NCI-H345 treated with DMSO at 0.1 percent for 48 hours (cell line): ENCODE measurements around the gene SLC27A2.

ENCODE experiments used
- DNase-seq: peaks from one replicate; lab custom pipeline; 2025; ENCODE audit not compliant: unreplicated experiment; lab: John Stamatoyannopoulos, UW

Gene SLC27A2

DNA sequence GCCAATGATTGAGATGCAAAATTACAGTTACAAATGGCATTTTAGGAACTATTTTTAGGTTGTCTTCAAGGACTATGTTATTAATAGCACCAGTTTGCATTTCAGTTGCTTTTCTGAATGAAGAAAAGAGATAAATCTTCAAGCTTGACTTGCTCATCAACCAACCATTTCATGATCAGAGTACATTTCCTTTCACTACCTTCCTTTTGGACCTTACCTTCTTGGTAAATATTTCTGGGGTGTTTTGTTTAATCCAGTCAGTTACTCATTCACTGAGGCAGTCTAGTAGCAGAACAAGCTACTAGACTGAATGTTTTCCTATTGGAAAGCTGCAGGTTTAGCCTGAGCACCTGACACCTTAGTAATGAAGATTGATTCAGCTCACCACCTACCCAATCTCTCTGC is 8.2 kb downstream of the SLC27A2 start:
- DNase-seq, result no peak

DNA sequence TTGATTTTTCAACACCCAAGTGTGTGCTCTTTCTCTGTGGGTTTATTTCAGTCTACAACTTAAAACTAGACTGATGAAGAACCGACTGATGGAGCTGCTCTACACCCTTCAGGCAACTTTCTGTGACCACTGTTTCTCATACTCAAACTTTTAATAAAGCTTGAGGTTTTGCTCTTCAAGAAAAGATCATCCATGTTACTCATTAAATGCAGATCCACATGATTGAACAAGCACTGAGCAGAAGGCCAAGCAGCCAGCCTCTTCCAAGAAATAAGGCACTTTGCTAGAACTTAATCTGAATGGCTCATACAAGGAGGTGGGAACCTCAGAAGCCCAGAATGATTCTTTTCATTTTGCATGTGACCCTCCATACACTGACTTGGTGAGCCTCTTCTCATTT is 8.7 kb downstream of the SLC27A2 start:
- DNase-seq, result no peak

DNA sequence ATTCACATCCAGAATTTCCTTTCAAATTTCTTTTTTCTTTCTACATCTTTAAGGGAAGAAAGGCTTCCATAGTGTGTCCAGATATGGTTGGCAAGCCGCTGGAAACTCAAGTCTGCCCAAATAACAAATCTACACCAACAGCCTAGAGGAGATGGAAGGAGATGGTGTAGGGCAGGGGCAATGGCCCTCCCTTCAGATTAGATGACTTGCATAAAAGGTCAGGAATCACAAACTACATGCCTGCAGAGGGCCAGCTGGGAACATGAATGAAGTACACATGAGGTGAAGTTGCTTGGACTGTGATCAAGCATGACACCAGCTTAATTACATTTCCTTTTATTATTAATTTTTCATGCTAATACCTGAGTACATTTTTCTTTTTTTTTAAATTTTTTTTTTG is 10.2 kb downstream of the SLC27A2 start:
- no peak for DNase-seq

DNA sequence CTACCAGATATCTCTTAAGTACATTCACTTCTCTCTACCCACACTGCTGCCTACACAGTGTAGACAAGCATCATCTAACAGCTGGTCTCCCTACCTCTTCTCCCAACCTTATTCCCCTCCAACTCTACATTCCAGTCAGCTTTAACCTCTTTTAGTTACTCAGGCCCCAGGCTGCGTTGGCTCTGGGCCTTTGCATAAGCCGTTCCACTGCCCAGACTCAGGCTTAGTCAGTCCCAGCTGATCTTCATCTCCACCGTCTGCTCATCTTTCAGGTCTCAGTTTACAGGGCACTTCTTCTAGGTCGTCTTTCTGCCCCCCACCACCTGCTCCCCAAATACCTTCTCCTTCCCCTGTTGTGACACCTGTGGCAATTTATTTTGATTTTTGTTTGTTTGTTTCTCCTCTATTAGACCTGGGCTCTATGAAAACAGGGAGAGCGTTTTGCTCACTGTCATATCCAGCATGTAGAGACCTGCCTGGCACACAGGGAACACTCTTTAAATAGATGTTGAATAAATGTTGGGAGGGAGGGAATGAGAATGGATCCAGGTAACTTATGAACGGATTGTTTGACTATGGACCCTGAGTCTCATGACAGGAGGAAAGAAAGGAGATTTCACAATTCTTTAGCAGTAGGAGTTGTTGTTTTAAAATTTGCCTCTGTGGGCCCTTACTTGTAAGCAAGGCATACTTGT is 11.1 kb downstream of the SLC27A2 start:
- no peak for DNase-seq

DNA sequence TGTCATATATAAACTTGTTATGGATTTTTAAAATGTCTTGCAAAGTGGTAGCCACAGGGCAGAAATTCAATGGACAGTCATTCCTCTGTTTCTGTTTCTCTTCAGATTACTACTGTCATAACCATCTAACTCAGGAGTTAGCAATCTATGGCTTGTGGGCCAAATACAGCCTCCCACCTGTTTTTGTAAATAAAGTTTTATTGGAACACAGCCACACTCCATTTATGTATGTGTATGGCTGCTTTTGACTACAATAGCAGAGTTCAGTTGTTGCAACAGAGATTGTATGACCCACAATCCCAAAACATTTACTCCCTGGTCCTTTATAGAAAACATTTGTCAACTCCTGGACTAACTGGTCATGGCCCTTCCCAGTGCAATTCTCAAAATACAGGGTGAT is 20.0 kb downstream of the SLC27A2 start:
- DNase-seq, result no peak

DNA sequence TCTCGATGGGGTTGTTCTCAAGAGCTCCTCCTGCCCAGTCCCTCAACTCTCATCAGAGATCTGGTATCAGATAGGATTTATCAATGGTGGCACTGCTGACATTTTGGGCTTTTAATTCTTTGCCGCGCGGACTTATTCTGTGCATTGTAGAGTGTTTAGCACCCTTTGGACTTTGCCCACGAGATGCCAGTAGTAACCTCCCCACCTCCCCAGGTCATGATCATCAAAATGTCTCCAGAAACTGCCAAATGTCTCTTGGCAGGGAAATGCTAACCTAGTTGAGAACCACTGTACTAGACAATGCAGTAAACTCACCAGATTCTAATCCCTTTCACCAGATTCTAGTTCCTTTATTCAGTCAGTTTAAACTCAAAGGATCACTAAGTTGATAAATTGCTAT is 24.0 kb downstream of the SLC27A2 start:
- DNase-seq, result no peak

DNA sequence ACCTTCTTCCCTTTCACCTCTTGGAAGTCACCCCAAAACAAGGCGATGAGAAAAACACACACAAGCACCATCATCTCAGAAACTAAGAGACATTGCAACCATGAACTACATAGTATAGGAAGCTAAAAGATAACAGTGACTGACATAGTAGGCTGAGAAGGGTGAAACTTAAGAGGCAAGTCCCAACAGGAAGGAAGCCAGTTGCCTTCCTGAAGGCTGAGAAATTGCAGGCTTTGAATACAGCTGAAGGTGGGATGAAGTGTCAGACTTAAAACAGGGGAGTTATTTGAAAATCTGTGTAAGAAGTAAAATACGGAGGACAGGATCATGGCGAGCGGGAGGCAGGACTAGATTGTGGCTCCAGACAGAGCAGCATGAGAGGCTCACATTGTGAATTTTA is 27.8 kb downstream of the SLC27A2 start:
- no peak for DNase-seq

DNA sequence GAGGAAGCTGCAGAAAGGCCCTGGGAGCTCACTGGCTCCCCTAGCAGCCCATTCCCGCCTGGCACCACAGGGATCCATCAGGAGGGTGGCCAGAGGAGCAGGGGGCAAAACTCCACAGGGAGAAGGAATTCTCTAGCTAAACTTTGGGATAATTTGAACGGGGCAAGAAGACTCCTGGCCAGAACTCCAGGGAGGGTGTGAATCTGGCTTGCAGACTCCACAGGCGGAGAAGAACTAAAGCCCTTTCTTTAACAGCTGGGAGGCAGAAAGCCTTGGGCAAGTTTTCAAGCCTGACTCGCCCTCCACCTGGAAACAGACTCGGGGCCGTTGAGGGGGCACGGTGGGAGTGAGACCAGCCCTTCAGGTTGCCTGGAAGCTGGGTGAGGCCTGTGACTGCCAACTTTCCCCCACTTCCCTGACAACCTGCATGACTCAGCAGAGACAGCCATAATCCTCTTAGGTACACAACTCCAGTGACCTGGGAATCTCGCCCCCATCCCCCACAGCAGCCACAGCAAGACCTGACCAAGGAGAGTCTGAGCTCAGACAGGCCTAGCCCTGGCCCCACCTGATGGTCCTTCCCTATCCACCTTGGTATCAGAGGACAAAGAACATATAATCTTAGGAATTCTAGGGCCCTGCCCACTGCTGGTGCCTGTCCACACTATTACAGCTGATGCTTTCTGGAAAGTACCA is 28.6 kb downstream of the SLC27A2 start:
- no peak for DNase-seq

DNA sequence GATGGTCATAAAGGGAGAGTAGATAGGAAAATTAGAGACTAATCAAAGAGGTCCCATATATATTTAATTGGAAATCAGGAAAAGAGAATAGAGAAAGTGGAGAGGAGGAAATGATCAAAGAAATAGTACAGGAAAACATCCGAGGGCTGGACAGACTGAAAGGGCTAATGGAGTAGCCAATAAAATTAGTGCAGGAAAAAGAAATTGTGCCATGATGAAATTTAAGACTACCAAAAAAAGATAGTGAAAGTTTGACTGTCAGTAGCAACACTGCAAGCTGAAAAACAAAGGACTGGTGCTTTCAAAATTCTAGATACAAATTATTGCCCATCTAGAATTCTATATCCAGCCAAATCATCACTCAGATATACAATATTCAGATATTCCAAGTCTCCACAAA is 36.3 kb downstream of the SLC27A2 start:
- DNase-seq, result no peak

DNA sequence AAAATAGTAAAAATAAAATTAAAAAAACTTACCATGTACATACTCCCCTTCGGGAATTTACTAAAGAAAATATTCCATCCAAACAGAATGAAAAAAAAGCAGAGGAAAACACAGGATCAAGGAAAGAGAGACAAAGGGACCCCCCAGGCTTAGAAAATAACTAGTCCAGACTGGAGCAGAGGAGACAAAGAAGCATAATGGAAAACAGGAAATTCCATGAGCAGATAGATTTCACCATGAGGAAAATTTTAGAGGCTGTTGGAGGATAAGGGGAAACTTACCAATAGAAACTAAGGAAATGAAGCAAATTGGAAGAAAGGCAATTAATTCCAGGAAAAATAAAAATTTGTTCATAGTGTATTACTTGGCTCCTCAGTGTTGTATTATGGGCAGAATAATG is 36.7 kb downstream of the SLC27A2 start:
- no peak for DNase-seq

DNA sequence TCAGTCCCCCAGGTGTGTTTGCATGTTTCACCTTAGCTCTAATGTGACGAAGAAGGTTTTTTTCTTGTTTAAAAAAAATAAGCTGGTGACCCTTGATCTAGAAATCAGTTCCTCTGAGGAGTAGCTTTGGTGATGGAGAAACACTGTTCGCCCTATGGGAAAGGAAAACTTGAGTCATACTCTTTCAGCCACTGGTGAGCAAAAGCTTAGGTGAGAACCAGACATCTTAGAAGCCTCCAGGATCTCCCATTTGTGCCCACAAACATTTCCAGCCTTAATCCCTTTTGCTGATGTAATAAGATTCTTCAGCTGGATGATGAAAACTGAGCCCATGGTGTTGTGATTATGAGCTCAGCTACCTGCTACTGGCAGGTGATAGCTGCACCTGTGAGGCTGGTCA is 37.8 kb downstream of the SLC27A2 start:
- DNase-seq, result no peak

DNA sequence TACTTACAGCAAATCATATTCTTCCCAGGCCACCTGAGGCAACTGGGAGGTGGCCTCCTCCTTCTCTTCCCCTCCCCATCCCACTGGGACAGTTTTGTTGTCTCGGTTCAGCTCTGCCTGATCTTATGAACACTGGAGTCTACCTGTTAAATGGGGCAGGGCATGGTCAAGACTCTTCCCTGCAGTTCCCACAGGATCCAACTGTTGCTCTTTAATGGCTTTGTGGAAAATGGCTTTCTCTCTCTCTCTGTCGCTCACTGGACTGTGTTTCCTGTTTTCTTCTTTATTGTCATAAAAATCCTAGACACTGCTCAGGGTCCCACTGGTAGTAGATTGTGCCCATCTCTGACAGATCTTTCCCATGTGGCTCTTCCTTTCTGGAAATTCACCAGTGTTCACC is 40.2 kb downstream of the SLC27A2 start:
- DNase-seq, result no peak

DNA sequence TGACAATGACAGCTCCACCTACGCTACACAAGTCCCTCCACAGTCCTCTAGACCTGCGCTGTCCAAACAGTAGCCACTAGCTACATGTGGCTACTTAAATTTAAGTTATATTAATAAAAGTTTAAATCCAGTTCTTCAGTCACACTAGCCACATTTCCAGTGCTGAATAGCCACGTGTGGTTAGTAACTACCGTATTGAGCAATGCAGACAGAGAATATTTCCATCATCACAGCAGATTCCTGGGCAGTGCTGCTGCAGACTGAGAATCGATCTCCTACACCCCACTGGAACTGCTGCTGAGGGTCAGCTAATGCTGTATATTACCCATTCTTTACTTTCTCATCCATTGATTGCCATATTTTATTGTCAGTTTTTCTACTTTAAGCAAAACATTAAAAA is 42.6 kb downstream of the SLC27A2 start:
- DNase-seq, result no peak

DNA sequence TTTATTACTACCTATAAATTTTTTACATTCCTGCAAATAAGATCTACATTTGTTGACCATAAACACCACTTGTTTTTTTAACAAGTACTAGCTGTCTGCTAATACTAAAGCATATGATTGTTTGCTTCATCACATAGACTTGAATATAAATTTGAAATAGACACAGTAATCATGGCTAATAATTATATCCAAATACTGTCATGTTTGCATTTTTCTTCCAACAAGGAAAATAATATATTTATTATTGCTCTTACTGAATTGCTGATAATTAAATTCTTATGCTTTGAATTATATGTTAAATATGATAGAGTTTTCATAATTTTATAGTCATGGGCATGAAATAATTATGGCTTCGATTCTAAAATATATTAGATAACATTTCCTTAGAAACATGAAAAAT is 43.1 kb downstream of the SLC27A2 start:
- DNase-seq, result no peak

DNA sequence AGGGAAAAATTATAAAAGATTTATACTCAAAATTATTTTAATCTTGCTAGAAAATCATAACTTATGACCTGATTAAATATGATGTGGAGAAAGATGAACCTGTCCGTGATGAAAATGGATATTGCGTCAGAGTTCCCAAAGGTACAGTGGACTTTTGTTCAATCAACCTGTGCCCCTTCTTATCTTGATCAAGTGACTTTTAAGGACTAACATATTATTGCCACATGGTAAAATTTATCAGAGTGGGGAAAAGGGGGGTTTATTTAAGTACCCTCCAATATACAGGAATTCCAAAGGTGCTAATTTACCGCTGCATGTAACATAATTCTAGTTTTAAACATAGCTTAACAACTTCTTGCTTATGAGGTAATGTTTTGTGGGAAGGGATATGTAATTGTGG is 43.9 kb downstream of the SLC27A2 start:
- no peak for DNase-seq

DNA sequence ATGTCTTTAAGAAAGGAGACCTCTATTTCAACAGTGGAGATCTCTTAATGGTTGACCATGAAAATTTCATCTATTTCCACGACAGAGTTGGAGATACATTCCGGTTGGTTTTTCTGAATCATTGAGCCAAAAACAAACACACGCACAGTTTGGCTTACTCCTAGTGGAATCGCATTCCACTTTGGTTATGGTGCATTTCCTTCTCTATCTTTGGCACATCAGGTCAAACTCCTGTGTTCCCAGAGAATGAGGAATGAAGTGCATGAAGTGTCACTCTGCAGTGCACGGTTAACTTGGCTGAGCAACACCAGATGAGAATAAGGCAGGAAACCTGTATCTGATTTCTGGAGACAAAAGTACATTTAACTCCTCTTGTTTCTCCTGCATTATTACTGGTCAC is 45.1 kb downstream of the SLC27A2 start:
- DNase-seq, result no peak

DNA sequence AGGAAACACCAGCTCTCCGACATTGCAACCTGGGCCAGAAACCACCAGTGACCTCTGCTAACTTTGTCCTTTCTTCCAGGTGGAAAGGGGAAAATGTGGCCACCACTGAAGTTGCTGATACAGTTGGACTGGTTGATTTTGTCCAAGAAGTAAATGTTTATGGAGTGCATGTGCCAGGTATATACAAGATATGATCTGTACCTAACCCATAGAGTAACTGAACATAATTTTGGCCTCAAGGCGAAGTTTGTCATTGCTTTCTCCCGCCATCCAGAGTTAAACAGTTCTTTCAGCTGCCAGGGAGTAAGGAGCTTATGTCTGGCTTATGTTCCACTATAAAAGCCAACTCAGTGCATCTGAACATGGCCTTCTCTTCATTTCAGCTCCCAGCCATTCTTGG is 46.9 kb downstream of the SLC27A2 start:
- DNase-seq, result no peak

DNA sequence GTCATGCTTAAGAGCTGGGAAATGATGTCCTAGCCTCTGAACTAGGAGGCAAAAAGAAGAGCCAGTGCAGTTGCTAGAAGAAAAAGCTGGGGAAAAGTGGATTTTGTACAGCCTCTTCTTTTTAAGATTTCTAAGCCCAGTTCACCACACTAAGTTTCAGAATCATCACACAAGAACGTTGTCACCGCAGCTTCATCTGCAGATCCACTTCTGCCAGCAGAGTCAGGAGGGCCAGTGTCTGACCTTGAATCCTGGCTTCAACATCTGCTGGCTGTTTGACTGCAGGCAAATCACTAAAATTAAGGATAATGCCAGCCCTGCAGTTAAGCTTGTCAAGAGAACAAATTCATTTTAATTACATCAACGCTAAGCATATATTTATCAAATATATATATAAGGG is 47.3 kb downstream of the SLC27A2 start:
- no peak for DNase-seq

DNA sequence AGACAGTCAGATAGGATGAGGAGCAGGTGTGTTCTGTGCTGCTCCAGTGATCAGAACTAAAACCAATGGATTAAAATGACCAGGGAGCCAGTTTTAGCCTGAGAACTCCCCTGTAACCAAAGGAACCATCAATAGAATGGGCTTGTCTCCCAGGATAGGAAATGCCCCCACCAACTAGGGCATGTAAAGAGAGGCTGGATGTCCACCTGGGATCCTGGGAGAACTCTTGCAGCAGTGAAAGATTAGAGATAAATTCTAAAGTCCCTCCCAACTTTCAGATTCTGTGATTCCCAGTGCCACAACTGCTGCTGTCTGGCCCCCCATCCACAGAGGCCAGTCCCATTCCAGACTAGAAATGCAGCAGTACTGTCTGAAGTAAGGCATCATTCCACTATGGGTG is 49.8 kb downstream of the SLC27A2 start:
- DNase-seq, result no peak

DNA sequence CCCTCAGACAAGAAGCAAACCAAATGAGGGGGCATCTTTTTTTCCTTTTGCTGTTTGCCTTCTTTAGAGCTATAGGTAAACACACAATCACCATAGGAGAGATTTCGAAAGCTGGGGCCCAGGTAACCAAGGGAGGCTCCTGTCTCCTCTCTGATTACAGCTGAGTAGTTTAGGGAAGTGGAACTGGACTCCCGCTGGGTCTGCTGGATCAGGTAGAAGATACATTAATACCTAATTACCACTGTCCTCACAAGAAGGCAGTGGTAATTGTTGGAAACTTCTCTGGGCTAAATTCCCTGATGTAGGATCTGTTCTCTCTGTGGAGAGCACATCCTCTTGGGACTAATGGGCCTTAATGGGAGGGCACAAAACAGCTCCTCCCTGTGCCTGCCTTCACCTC is 50.8 kb downstream of the SLC27A2 start:
- DNase-seq, result no peak

DNA sequence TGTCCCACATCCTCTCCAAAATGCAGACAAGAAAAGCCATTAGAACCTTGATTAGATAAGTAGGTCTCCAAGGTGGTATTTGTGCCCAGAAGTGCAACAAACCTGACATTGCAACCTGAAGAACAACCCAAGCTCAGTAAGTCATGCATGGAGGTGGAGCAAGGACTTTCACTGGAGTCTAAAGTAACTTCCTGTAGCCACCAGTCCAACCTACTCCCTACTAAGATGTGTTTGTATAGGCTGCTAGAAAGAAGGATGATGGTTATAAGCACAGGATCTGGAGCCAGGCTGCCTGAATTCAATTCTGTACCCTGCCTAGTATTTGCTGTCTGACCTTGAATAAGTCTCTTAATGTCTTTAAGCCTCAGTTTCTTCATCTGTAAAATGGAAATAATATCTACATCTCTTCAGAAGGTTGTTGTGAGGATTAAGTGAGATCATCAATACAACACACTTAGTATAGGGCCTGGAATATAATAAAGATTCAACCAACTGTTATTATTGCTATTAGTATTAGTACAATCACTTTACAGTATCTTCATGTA is 51.3 kb downstream of the SLC27A2 start:
- DNase-seq, result no peak

DNA sequence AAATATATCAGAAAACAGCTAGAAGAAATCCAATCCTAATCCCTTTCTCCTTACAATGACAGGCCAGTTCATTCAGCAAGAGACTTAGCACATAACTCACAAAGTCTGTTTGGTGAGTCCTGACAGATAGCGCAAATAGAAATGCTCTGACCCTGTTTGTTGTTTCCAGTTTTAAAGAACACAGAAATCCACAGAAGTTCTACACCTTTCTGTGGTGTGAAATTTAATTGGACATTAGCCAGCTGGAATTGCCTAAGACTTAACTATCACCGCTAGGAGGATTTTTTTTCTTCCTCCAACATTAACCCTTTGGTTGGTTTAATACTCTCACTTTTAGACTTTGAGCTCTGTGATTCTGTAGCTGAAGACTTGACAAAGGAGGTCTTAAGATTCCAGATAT is 52.8 kb downstream of the SLC27A2 start:
- DNase-seq, result no peak

DNA sequence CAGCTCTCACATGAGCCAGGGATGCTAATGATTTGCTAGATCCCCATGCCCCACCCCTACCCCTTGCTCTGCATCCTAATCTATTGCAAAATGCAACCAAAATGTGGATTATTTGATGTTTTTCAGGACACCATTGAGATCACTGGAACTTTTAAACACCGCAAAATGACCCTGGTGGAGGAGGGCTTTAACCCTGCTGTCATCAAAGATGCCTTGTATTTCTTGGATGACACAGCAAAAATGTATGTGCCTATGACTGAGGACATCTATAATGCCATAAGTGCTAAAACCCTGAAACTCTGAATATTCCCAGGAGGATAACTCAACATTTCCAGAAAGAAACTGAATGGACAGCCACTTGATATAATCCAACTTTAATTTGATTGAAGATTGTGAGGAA is 53.8 kb downstream of the SLC27A2 start:
- DNase-seq, result no peak
